ENCODE results near the gene CGB3.
"Not testable (repeated sequence)": the region's sequence is repeated elsewhere in the genome, so short reads cannot be mapped to it uniquely, and the experiment has no call there.

The CGB3 gene

GRCh38 chr19:49064029-49064629 lies 40.0 kb upstream of the CGB3 start:
- TF ChIP-seq CTCF (conservative IDR thresholded peaks at IDR 0.05): no peak
- H3K27ac ChIP-seq: no peak overlapping the region; the same call in 1 of the 2 replicates

DNA sequence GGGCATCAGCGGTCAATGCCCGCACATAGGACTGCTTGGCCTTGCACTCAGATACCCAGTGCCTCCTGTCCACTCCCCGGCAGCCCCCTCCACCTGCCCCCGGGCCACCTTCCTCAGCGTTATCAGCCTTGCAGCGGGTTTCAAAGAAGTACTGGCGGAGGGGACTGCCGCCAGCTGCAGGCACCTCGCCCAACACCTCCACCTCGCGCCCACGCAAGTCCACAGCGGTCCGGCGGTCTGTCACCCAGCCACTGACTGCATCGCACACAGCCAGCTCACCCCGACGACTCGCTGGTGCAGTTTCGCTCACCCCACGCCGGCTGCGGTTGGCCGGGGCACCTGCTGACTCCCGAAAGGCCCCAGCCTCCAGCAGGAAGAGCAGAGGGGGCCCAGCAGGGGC lies 37.3 kb upstream of the CGB3 start:
- TF ChIP-seq ZFX (IDR thresholded peaks at IDR 0.05) (no peak), CTCF (conservative IDR thresholded peaks at IDR 0.05) (no peak)
- no peak overlapping the region for H3K27ac ChIP-seq

DNA sequence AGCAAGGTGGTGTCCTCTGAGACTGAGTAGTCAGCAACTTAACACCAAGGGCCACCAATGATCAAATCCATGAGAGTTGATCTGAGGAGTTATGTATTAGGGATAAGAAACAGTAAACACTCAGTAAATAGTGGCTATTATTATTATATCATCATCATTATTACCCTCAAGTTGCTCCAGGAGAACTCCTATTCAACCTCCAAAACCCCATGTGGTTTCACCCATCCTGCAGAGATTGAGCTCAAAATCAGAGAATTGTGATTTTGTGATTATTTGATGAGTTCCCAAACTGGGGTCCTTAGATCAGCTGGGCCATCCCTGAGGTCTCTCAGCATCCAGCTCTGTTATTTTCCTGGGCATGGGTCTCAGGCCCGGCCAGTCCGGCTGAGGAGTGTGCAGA lies 36.9 kb upstream of the CGB3 start:
- TF ChIP-seq CTCF (conservative IDR thresholded peaks at IDR 0.05): no peak
- TF ChIP-seq ZFX (IDR thresholded peaks at IDR 0.05): no peak

DNA sequence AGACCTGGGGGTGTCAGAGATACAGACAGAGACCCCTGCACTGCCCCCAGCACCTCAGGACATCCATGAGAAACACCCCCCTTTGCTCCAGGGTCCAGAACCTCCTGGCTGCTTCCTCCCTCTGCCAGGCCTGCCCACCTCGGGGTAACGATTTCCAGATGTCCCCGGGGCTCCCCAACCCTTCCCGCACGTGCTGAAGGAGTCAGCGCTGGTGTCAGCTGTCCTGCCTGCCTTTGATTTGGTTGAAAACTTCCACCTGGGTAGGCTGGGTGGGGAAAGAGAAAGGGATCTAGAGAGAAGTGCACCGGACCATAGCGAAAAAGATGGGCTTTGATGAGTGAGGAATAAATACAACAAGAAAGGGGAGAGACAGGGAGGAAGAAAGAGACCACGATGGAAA lies 34.9 kb upstream of the CGB3 start:
- no peak for TF ChIP-seq CTCF (conservative IDR thresholded peaks at IDR 0.05)
- TF ChIP-seq ZFX (IDR thresholded peaks at IDR 0.05): no peak
- H3K27ac ChIP-seq: no peak overlapping the region

More for the DNA sequence above, 36.9 kb upstream of the CGB3 start:
- no peak overlapping the region for H3K27ac ChIP-seq

- H3K27ac ChIP-seq: no peak overlapping the region
- no peak for TF ChIP-seq ZFX (IDR thresholded peaks at IDR 0.05)
- no peak for TF ChIP-seq CTCF (conservative IDR thresholded peaks at IDR 0.05)
Measured at GRCh38 chr19:49058562-49058961, 34.4 kb upstream of the CGB3 start.

DNA sequence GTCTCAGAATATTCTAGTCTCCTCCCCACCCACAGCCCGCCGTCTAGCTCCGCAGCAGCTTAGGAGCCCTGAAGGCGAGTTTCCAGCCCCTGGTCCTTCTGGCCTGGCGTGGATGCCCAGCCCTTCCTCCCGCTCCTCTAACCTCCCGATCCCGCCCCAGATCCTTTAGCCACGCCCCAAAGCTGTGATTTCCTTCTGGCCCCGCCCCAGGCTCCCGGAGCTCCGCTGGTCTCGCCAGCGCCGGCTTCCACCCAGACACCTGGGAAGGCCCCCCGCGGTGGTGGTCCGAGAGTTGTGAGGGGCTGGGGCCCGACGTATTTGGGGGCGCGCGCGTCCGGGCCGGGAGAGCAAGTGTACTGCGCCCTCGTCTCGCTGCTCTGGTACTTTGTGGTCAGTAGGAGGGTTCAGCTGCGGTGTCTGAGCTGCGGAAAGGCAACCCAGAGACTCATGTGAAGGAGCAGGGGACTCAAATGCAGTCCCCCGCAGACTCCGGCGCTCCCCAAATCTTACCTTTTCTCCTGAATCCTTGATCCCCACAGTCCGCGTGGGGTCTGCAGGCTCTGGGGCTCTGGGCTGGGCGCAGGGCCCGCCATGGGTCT lies 33.6 kb upstream of the CGB3 start, which contains the start of gene CGB7:
Gene CGB7, minus strand, starts transcription at position 114 of the 599 bp plus-strand sequence. CDS start 2,374 bp downstream, outside the sequence.
- no peak for TF ChIP-seq ZFX (IDR thresholded peaks at IDR 0.05)
- TF ChIP-seq CTCF (conservative IDR thresholded peaks at IDR 0.05): no peak
- H3K27ac ChIP-seq: no peak within 1 kb of the TSS; the same call in 1 of the 2 replicates

DNA sequence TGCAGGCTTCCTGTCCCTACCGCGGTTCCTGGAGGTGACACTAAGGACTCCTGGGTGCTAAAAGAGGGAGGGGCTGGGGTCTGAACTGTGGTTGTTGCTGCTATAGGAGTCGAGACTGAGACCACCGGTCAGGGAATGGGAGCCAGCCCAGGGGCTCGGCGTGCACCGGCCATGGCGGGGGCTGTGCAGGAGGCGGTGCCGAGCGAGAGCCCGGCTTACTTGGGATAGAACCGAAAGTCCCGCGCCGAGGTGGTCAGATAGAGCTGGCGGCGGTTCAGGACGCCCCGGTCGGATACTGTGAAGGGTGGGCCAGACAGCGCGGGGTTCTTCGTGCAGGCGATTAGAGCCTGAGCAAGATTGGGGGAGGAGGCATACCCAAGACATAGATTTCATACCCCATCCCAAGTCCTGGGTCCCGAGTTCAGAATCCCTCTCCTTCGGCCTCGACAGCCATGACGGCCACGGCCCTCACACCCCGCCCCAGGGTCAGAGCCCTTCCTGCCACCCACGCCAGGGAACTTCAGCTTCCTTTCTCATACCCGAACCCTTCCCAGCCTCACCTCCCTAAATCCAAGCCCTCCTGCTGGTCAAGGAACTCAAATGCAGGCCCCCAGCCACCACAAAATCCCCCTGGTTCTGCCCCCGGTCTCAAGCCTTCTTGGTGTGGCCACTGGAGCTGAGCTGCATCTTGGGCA lies 32.9 kb upstream of the CGB3 start:
- not testable (repeated sequence) for H3K27ac ChIP-seq
